IgD-negative memory B cell (primary cell): ENCODE results near the gene KLHL29. TPM values are rescaled to one million over a fixed set of nuclear protein-coding genes. Genes with fewer than 3 reads are reported as not detected.

Source experiments
- H3K27ac Mint-ChIP-seq, 3 donors: one replicate each; pipeline ENCODE4 v1.8.0; 2020 to 2022; ENCODE audit warnings: mild to moderate bottlenecking in 3 of 3, mixed read lengths in 3 of 3, moderate library complexity in 1 of 3
- H3K27me3 Mint-ChIP-seq: one replicate; pipeline ENCODE4 v1.8.0; 2021; ENCODE audit warnings: mixed read lengths
- H3K36me3 Mint-ChIP-seq: one replicate; pipeline ENCODE4 v1.8.0; 2020; ENCODE audit warnings: mild to moderate bottlenecking, mixed read lengths
- H3K4me1 Mint-ChIP-seq, 3 donors: one replicate each; pipeline ENCODE4 v1.8.0; 2020 to 2022; ENCODE audit warnings: mixed read lengths in 3 of 3, mild to moderate bottlenecking in 1 of 3
- H3K4me3 Mint-ChIP-seq, 4 donors: one replicate each; pipeline ENCODE4 v1.8.0; 2020 to 2022; ENCODE audit warnings: mild to moderate bottlenecking in 4 of 4, mixed read lengths in 4 of 4, moderate library complexity in 3 of 4
- H3K9me3 Mint-ChIP-seq, 3 donors: one replicate each; pipeline ENCODE4 v1.8.0; 2020 to 2021; ENCODE audit warnings: mixed read lengths in 3 of 3, mild to moderate bottlenecking in 1 of 3
- polyA plus RNA-seq: library from polyadenylated mRNA; unstranded; fragments of 300-500 nt; fragmentation: Illumina TruSeq; gene quantifications from one replicate; pipeline ENCODE4 v1.2.3, GENCODE V29; 2021

The KLHL29 gene
- polyA plus RNA-seq, 1 donor from 2014 or later = 0.11 TPM

DNA sequence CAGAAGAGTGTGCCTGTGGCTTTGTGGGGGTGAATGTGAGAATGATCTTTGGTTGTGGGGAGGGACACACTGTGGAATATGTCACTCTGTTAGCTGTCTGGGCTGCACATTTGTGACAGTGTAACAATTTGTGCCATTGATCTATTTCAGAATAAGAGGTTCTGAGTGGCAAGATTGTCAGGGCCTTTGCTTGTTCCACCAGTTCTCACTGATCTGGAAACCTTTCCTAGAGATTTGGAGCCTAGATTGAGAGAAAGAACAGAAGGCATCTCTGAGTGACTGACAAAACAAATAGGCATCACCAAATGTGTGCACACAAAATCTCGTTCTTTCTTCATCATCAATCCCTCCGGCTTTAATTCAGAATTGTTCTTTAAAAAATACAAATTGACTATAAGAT is 153.6 kb downstream of the KLHL29 start:
- Mint-ChIP-seq H3K4me1 (no peaks in the 10 kb centered on the region), H3K27ac (no peak overlapping the region), H3K9me3 (no peaks in the 10 kb centered on the region), H3K36me3 (peaks cover 2% of the 10 kb centered on the region), H3K4me3 (no peak overlapping the region), H3K27me3 (no peaks in the 10 kb centered on the region)

DNA sequence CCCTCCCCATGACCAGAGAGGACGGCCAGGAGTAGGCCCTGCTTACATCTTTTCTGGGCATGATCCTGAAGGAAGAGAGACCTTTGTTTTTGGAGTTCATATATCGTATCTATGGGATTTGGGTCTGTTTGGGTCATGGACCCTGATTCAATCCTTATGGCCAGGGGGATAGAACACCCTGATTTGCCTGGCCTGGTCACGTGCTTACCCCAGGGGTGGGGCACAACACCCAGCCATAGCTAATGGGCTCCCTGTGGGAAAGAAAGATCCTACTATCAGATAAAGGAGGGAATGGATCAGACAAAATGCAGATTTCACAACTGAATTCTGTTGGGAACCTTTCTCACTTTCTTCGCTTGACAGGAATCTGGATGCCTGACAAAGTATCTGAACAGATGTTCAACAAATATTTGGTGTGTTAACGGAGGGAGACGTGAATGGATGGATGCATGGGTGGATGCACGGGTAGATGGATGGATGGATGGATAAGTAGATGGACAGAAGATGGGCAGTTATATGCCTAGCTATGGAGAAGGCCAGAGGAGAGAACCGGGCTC is 155.9 kb downstream of the KLHL29 start:
- Mint-ChIP-seq H3K4me3 (no peak overlapping the region), H3K9me3 (no peaks in the 10 kb centered on the region), H3K27ac (peak overlapping the region in 1 of 3 donors; percentile 9), H3K4me1 (no peaks in the 10 kb centered on the region), H3K36me3 (peaks cover 5% of the 10 kb centered on the region), H3K27me3 (no peaks in the 10 kb centered on the region)

DNA sequence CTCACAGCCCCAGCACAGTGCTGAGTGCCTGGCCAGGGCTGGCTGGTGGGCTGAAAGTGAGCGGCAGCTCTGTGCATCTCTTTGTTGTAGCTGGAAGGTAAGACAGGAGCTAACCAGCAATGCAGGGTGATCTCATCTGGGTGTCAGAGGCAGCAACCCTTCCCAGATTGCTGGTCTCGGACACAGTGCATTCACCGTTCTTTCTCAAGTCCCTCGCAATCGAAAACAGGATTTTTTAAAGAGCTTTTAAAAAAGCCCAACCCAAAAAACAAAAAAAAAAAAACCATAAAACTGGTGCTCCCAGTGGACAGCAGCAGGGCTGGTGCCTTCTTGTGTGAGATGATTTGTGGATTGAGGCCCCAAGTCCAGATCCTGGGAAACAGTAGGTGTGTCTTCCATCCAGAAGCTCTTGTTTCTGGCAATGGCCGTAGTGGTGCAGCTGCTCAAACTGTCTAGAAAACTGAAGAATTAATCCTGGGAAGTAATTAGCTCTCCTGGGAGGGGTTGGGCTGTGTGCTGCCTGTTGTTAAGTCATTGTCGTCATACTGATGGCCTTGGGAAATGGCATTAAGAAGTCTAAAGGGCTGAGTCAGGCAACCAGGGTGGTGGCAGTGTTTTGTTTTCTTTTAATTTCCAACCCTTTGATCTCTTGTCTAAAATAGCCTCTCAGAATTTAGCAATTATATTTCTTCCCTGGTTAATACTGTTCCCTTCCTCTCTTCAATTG is 156.7 kb downstream of the KLHL29 start:
- no peaks in the 10 kb centered on the region for H3K9me3 Mint-ChIP-seq
- no peaks in the 10 kb centered on the region for H3K27me3 Mint-ChIP-seq
- peaks cover 7% of the 10 kb centered on the region for H3K36me3 Mint-ChIP-seq
- no peak overlapping the region for H3K27ac Mint-ChIP-seq
- H3K4me1 Mint-ChIP-seq = no peaks in the 10 kb centered on the region
- H3K4me3 Mint-ChIP-seq = no peak overlapping the region

DNA sequence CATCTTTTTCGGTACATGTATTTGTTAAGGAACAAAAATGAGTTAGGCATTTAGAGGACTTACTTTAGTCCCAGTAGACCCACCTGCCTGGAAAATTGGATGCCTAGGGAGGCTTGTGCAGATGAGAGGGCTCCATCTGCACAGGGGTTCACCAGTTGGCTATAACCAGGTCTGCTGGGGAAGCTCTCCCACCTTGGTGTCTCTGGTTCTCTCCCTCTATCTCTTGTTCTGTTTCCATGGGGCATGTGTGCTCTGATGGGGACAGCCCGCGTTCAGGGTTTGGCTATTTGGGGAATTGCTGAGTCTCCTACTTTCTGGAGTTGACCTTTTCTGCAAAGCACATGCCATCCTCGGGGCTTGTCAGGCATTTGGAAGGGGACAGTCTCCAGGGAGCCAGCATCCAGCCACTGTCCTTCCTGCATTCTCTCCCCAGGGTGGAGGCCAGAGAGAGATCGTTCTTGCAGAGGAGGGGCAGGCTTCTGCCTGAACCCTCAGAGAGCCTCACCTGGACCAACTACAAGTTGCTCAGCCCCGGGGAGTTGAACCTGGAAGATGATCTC is 157.3 kb downstream of the KLHL29 start:
- H3K27ac Mint-ChIP-seq = no peak overlapping the region
- no peaks in the 10 kb centered on the region for H3K9me3 Mint-ChIP-seq
- H3K36me3 Mint-ChIP-seq = peaks cover 7% of the 10 kb centered on the region
- H3K4me3 Mint-ChIP-seq = peak overlapping the region in 1 of 4 donors; percentile 69
- H3K4me1 Mint-ChIP-seq = no peaks in the 10 kb centered on the region
- H3K27me3 Mint-ChIP-seq = no peaks in the 10 kb centered on the region

DNA sequence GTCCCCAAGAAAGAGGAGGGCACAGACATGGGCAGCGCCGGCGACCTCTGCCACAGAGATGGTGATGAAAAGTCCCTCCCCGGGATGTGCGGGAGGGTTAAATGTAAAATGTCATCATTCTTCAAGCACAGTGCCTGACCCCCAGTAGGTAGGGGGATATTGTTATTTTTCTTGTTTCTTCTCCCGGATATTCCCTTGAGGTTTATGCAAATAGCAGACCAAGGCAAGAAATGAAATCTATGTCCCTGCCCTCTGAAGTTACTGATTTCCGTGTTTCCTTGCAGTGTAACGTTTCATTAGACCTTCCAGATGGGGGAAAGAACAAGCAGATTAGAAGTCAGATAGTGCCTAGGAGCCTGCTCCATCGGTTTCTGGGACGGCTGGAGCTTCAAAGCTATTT is 158.3 kb downstream of the KLHL29 start:
- peaks cover 7% of the 10 kb centered on the region for H3K36me3 Mint-ChIP-seq
- no peak overlapping the region for H3K27ac Mint-ChIP-seq
- no peak overlapping the region for H3K4me3 Mint-ChIP-seq
- no peaks in the 10 kb centered on the region for H3K4me1 Mint-ChIP-seq
- no peaks in the 10 kb centered on the region for H3K9me3 Mint-ChIP-seq
- no peaks in the 10 kb centered on the region for H3K27me3 Mint-ChIP-seq

DNA sequence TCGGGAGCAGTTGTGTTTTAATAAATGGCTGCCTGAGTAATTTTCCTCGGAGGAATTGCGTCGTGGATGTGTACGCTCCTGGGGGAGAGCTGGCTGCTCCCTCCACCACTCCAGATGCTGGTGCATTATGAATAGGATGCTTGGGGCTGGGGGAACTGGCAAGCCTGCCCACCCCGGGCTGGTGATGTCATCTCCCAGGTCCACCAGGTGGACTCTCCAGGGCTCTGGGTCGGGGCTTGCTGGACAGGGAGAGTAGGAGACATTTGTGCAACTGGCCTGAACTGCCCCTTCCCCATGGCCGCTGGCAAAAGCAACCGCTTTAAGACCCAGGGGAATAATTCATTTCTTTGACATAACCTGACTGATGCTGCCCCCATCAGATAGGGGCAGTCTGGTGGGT is 158.7 kb downstream of the KLHL29 start:
- no peaks in the 10 kb centered on the region for H3K27me3 Mint-ChIP-seq
- H3K27ac Mint-ChIP-seq = no peak overlapping the region

DNA sequence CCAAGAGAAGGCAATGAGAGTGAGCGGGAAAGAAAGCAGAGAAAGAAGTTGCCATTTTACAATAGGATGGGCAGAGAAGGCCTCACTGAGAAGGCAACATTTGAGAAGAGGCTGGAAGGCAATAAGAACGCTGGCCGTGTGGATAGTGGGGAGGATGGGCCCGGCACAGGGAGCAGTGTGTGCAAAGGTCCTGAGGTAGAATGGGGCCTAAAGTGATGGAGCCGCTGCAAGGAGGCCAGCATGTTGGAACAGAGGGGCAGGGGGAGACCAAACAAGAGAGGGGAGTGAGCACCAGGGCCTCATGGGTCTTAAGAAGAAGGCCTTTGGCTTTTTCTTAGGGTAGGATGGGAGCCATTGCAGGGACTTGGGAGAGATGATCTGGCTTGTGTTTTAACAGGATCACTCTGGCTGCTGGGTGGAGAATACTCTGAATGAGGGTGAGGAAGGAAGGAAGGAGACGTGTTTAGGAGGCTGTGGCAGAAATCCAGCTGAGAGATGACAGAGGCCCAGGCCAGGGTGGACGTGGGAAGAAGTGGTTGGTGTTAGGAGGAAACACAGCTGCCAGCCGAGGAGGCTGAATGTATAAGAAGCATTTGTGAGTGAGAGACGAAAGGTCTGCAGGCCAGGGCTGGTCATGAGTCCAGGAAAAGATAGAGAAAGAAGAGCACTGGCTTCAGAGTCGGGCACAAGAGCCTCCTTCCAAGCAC is 159.8 kb downstream of the KLHL29 start:
- Mint-ChIP-seq H3K27me3 (no peaks in the 10 kb centered on the region), H3K36me3 (peaks cover 5% of the 10 kb centered on the region), H3K4me1 (no peaks in the 10 kb centered on the region), H3K27ac (no peak overlapping the region), H3K4me3 (no peak overlapping the region), H3K9me3 (no peaks in the 10 kb centered on the region)

More for the DNA sequence above, 158.7 kb downstream of the KLHL29 start:
- peaks cover 7% of the 10 kb centered on the region for H3K36me3 Mint-ChIP-seq
- H3K4me1 Mint-ChIP-seq = no peaks in the 10 kb centered on the region
- H3K4me3 Mint-ChIP-seq = no peak overlapping the region
- no peaks in the 10 kb centered on the region for H3K9me3 Mint-ChIP-seq

DNA sequence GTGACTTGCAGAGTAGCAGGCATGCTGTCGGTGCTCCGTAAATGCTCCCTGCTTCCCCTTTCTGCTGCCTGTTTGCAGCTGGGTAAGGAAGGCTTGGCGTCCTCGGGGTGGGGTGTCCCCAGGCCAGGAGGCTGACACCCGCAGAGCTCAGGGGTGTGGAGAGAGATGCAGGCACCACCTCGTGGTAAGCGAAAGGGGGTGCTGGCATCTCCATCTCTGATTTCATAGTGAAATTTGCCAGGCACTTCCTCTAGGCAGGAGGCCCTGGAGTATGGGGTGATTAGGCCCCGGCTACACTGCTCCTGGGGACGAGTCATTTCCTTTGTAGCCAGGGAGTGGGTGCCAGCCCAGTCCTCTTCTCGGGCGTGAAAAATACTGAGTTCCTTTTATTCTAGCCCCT is 160.4 kb downstream of the KLHL29 start:
- Mint-ChIP-seq H3K9me3 (no peaks in the 10 kb centered on the region), H3K27ac (no peak overlapping the region), H3K4me1 (no peaks in the 10 kb centered on the region), H3K4me3 (no peak overlapping the region), H3K27me3 (no peaks in the 10 kb centered on the region), H3K36me3 (peaks cover 5% of the 10 kb centered on the region)

DNA sequence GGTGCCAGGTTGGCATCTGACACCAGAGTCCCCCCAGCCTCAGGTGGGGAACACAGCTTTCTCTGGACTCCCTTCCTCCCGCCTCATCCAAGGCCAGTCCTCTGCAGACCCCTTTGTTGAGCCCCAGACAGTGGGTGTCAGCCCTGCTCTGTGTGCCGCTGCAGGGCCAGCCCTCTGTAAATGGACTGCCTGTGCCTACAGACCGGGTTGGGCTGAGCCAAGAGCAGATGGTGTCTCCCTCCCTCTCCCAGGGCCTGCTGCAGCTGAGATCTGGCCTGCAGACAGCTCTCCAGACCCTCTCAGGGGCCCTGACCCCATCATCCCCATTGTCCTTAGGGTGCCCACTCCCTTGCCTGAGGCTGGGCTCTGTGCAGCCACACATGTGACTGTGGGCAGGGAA is 160.8 kb downstream of the KLHL29 start:
- Mint-ChIP-seq H3K27me3 (no peaks in the 10 kb centered on the region), H3K27ac (no peak overlapping the region), H3K4me3 (no peak overlapping the region), H3K9me3 (no peaks in the 10 kb centered on the region), H3K36me3 (peaks cover 5% of the 10 kb centered on the region), H3K4me1 (no peaks in the 10 kb centered on the region)

DNA sequence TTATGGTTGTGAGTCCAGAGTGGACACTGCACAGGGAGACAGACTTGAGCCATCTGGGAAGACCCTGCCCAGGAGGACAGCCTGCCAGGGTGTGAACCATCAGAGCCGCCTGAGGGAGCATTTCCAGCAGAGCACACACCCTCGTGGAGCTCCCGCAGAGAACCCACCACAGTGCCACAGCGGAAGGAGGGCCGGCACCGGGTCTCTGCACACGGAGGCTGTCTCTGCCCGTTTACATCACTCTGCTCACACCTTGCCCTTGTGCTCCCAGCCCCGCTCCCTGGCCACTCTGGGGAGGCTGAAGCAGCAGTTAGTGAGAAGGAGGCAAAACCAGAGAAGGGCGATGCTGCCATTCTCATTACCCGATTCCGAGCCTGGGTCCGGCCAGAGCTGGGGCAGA is 161.9 kb downstream of the KLHL29 start:
- Mint-ChIP-seq H3K36me3 (peaks cover 5% of the 10 kb centered on the region), H3K27ac (peak overlapping the region in 1 of 3 donors; percentile 35), H3K27me3 (no peaks in the 10 kb centered on the region), H3K4me3 (no peak overlapping the region), H3K4me1 (no peaks in the 10 kb centered on the region), H3K9me3 (no peaks in the 10 kb centered on the region)

DNA sequence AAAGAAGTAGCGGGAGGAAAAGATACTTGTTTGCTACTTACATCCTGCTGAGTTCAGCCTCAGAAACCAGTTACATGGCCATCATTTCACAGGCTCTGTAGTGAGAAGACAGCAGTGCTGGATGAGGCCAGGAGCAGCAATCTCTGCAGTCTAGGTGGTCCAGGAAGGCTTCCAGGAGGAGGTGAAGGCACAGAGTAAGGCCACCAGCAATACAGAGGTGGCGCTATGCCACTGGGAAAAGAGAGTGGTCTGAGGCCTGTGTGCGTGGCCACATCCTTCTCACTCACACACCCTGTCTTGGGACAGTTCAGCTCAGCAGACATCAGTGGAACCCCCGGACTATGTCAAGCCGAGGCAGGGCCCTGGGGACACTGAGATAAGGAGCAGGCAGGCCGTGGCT is 162.7 kb downstream of the KLHL29 start:
- Mint-ChIP-seq H3K27me3 (no peaks in the 10 kb centered on the region), H3K4me1 (no peaks in the 10 kb centered on the region), H3K9me3 (no peaks in the 10 kb centered on the region), H3K36me3 (peaks cover 5% of the 10 kb centered on the region), H3K4me3 (no peak overlapping the region), H3K27ac (no peak overlapping the region)

DNA sequence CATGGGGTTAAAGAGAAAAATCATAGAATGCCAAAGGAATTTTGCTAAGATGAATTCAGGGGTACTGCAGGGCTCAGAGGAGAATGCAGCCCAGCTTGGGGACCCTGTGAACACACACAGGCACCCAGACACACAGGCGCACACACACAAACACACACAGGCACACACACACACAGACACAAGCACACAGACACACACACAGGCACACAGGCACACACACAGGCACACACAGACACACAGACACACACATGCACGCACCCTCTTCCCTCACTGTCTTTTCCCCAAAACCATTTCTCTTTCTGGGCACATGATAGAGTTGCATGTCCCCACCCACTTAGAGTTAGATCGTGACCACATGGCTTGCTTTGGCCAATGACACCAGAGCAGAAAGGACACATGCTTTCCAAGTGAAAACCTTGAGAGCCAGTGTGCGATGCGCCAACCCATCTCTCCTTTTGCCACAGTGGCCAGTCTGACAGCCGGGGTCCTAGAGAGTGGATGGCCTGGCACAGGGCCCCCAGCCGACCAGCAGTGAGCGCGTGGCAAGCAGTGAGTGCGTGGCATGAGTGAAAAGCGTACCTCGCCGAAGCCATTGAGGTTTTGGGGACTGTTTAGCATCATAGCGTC is 163.3 kb downstream of the KLHL29 start:
- no peaks in the 10 kb centered on the region for H3K27me3 Mint-ChIP-seq
- no peaks in the 10 kb centered on the region for H3K4me1 Mint-ChIP-seq
- peaks cover 5% of the 10 kb centered on the region for H3K36me3 Mint-ChIP-seq
- H3K9me3 Mint-ChIP-seq = no peaks in the 10 kb centered on the region
- H3K27ac Mint-ChIP-seq = no peak overlapping the region
- no peak overlapping the region for H3K4me3 Mint-ChIP-seq

DNA sequence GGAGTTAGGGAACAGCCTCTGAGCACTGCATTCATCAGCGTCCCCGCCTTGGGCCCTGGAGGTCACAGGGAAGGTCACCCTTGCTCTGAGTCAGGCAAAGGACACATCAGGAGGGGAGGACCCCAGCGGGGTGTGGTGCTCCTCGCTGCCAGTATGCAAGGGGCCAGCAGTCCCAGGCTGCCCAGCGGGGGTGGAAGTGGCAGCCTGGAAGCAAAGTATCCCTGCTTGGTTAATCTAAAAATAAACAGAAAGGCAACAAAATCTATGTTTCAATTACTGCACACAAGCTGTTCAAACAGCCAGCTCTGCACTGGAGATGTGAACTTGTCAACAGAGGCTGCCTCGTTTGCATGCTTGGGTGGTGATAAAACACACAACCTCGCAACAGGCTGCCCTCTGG is 164.1 kb downstream of the KLHL29 start:
- Mint-ChIP-seq H3K27ac (peak overlapping the region in 1 of 3 donors; percentile 40), H3K9me3 (no peaks in the 10 kb centered on the region), H3K27me3 (no peaks in the 10 kb centered on the region), H3K4me1 (no peaks in the 10 kb centered on the region), H3K4me3 (no peak overlapping the region), H3K36me3 (peaks cover 5% of the 10 kb centered on the region)

DNA sequence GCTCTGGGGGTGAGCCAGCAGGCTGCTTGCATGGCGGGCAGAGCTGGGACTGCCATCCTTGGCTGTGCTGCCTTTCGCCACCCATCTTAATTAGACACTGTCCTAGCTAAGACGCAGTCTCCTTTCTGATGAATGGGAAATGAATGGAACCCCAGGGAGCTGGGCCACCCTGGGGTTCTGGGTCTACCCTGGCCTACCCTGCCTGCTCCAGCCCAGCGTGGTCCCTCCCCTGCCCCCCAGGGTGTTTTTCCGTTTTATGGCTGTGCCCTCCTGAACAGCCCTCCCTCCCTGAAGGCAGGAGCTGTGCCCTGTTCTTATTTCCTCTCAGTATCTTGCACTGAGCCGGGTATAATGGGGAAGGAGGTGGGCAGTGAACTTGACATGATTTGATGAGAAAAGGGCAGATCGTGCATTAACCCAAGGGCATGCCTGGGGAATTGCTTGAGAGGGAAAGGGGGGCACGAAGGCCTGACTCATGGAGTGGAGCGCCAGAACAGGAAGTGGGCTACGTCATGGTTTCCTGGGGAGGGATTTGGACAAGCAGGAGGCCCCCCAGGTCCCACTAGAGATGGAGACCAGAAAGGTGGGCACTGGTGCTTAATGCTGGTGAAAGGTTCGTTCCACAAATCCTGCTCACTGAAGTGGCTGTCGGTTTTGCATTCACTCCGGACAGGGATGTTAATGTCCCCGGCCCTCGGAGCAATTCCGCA is 165.0 kb downstream of the KLHL29 start:
- Mint-ChIP-seq H3K4me1 (no peaks in the 10 kb centered on the region), H3K9me3 (no peaks in the 10 kb centered on the region), H3K27me3 (no peaks in the 10 kb centered on the region), H3K36me3 (peaks cover 2% of the 10 kb centered on the region), H3K4me3 (no peak overlapping the region), H3K27ac (no peak overlapping the region)

DNA sequence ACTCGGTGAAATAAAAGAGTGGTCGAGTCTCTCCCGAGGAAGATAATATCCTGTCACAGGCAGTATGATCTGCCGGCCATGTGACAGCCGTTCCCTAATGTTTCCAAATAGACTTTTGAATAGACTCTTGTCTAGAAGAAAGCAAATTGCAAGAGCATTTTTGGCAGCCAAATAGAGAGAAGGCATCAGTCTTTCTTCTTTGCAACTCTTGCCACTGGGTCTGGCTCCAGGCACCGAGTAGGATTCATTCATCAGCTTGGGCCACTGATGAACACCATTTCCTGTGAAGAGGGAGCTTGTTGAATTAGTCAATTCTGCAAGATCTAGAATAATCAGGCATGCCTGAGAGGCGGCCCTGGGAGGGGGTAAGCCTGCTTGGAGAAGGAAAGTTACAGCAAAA is 165.6 kb downstream of the KLHL29 start:
- no peaks in the 10 kb centered on the region for H3K27me3 Mint-ChIP-seq
- H3K36me3 Mint-ChIP-seq = peaks cover 2% of the 10 kb centered on the region
- no peak overlapping the region for H3K27ac Mint-ChIP-seq

More for the DNA sequence above, 165.6 kb downstream of the KLHL29 start:
- Mint-ChIP-seq H3K4me1 (no peaks in the 10 kb centered on the region), H3K4me3 (no peak overlapping the region), H3K9me3 (no peaks in the 10 kb centered on the region)
